Suprapubic skin (tissue), 4 donors: ENCODE results near the gene NKAIN4. TPM values are rescaled to one million over a fixed set of nuclear protein-coding genes. Genes with fewer than 3 reads are reported as not detected.

Source experiments
- DNase-seq, 2 donors: peaks; one replicate each; pipeline ENCODE4 v3.0.0-alpha.2; 2019; ENCODE audit warnings: low spot score in 2 of 2
- H3K27ac ChIP-seq: fragments of 200-600 bp; sonication (generic); one replicate; pipeline ENCODE4 v1.5.1; 2019
- H3K27me3 ChIP-seq: fragments of 200-600 bp; sonication (generic); one replicate; pipeline ENCODE4 v1.5.1; 2019
- H3K36me3 ChIP-seq: fragments of 200-600 bp; sonication (generic); one replicate; pipeline ENCODE4 v1.5.1; 2019
- H3K4me1 ChIP-seq: fragments of 200-600 bp; sonication (generic); one replicate; pipeline ENCODE4 v1.5.1; 2019
- H3K4me3 ChIP-seq: fragments of 200-600 bp; sonication (generic); one replicate; pipeline ENCODE4 v1.5.1; 2019; ENCODE audit warnings: mild to moderate bottlenecking
- H3K9me3 ChIP-seq: fragments of 200-600 bp; sonication (generic); one replicate; pipeline ENCODE4 v1.5.1; 2019
- CTCF ChIP-seq, 2 donors: fragments of 200-600 bp in 1 of 2; fragments of 450-650 bp in 1 of 2; sonication (generic) in 1 of 2; IDR thresholded peaks; one replicate each; pipeline ENCODE4 v1.5.1; 2016 to 2019; ENCODE audit warnings: antibody characterized with exemption in 2 of 2, mild to moderate bottlenecking in 1 of 2, moderate library complexity in 1 of 2
- EP300 ChIP-seq: sonication (generic); formaldehyde crosslinking; IDR thresholded peaks from one replicate; pipeline ENCODE4 v1.6.1; 2017; ENCODE audit warnings: antibody characterized with exemption
- POLR2A ChIP-seq, 2 donors: fragments of 450-650 bp; IDR thresholded peaks; one replicate each; pipeline ENCODE4 v1.6.1; 2017; ENCODE audit warnings: antibody characterized with exemption in 2 of 2, mild to moderate bottlenecking in 2 of 2, moderate library complexity in 2 of 2
- POLR2AphosphoS5 ChIP-seq, 3 donors: sonication (generic); formaldehyde crosslinking; IDR thresholded peaks; one replicate each; pipeline ENCODE4 v1.6.1; 2017; ENCODE audit warnings: antibody characterized with exemption in 3 of 3
- WGBS: methylation state at CpG from one replicate; pipeline ENCODE4 v1.1.5; 2018; 5-methylcytosine and 5-hydroxymethylcytosine counted together
- total RNA-seq, 4 donors: library from RNA; depleted of rRNA; stranded (reverse); fragments of >200 nt; gene quantifications; one replicate each; pipeline ENCODE4 v1.1.0, GENCODE V29; 2016

Gene NKAIN4
- total RNA-seq, 4 donors from 2014 or later = 0.42 TPM; not detected in 3

- WGBS = 51% methylated on average over 5 of the region's 10 CpGs
- DNase-seq = no peak
- TF ChIP-seq CTCF (IDR thresholded peaks at IDR 0.05) (no peak), POLR2A (IDR thresholded peaks at IDR 0.05) (no peak), POLR2AphosphoS5 (IDR thresholded peaks at IDR 0.05) (no peak), EP300 (no peak)
Observed at GRCh38 chr20:63291811-63292210, 37.5 kb upstream of the NKAIN4 start.

GRCh38 chr20:63290677-63291472 is 36.6 kb upstream of the NKAIN4 start:
- 48% methylated on average over 2 of the region's 26 CpGs for WGBS
- Histone ChIP-seq H3K27me3 (peaks cover 37% of the 10 kb centered on the region), H3K4me3 (no peak overlapping the region), H3K9me3 (no peaks in the 10 kb centered on the region), H3K4me1 (peaks cover 7% of the 10 kb centered on the region), H3K27ac (no peak overlapping the region), H3K36me3 (peaks cover 35% of the 10 kb centered on the region)
- TF ChIP-seq CTCF (IDR thresholded peaks at IDR 0.05) (peak; percentile 55 to 92), POLR2A (IDR thresholded peaks at IDR 0.05) (no peak), EP300 (no peak), POLR2AphosphoS5 (IDR thresholded peaks at IDR 0.05) (no peak)
- no peak for DNase-seq

More at GRCh38 chr20:63291811-63292210, 37.5 kb upstream of the NKAIN4 start:
- Histone ChIP-seq H3K36me3 (peaks cover 25% of the 10 kb centered on the region), H3K4me3 (no peak overlapping the region), H3K27me3 (peaks cover 47% of the 10 kb centered on the region), H3K27ac (no peak overlapping the region), H3K4me1 (peaks cover 7% of the 10 kb centered on the region), H3K9me3 (no peaks in the 10 kb centered on the region)

- H3K36me3 ChIP-seq = peaks cover 41% of the 10 kb centered on the region
- H3K4me1 ChIP-seq = peaks cover 4% of the 10 kb centered on the region
- H3K27ac ChIP-seq = no peak overlapping the region
- no peak overlapping the region for H3K4me3 ChIP-seq
- H3K27me3 ChIP-seq = peaks cover 31% of the 10 kb centered on the region
- TF ChIP-seq POLR2A (IDR thresholded peaks at IDR 0.05) (no peak), POLR2AphosphoS5 (IDR thresholded peaks at IDR 0.05) (no peak), CTCF (IDR thresholded peaks at IDR 0.05) (no peak), EP300 (no peak)
- 67% methylated on average over 13 of the region's 17 CpGs for WGBS
- H3K9me3 ChIP-seq = no peaks in the 10 kb centered on the region
- no peak for DNase-seq
Observed at GRCh38 chr20:63290136-63290676, 35.9 kb upstream of the NKAIN4 start.

- Histone ChIP-seq H3K36me3 (peaks cover 48% of the 10 kb centered on the region), H3K27me3 (peaks cover 24% of the 10 kb centered on the region)
Observed at GRCh38 chr20:63289311-63290135, 35.3 kb upstream of the NKAIN4 start.

More at GRCh38 chr20:63289311-63290135, 35.3 kb upstream of the NKAIN4 start:
- no peak overlapping the region for H3K27ac ChIP-seq
- DNase-seq = no peak
- WGBS = 84% methylated on average over 14 of the region's 25 CpGs
- no peak overlapping the region for H3K4me3 ChIP-seq
- TF ChIP-seq CTCF (IDR thresholded peaks at IDR 0.05) (no peak), POLR2AphosphoS5 (IDR thresholded peaks at IDR 0.05) (no peak), POLR2A (IDR thresholded peaks at IDR 0.05) (no peak), EP300 (no peak)
- peaks cover 4% of the 10 kb centered on the region for H3K4me1 ChIP-seq
- H3K9me3 ChIP-seq = no peaks in the 10 kb centered on the region
